OCI-LY1 (cell line): ENCODE measurements around the gene HNRNPM.
"Not testable (repeated sequence)": the region's sequence is repeated elsewhere in the genome, so short reads cannot be mapped to it uniquely, and the experiment has no call there.

Experiments
- H2AFZ ChIP-seq: fragments of 200-600 bp; sonication (generic), shearing (Covaris generic); 2 replicates; pipeline ENCODE4 v1.6.0; 2014; ENCODE audit warnings: antibody characterized with exemption, mild to moderate bottlenecking, low read length
- H3F3A ChIP-seq: fragments of 200-600 bp; sonication (generic), shearing (Covaris generic); 2 replicates; pipeline ENCODE4 v1.6.0; 2014; ENCODE audit warnings: mild to moderate bottlenecking, antibody characterized with exemption, low read length, moderate library complexity; ENCODE audit not compliant: insufficient read depth
- H3K27ac ChIP-seq: fragments of 200-600 bp; sonication (generic); 2 replicates; pipeline ENCODE4 v1.5.1; 2014; ENCODE audit warnings: low read length, mixed run types, mild to moderate bottlenecking, low read depth; ENCODE audit not compliant: poor library complexity, severe bottlenecking
- H3K27me3 ChIP-seq: fragments of 200-600 bp; sonication (generic); 2 replicates; pipeline ENCODE4 v1.6.0; 2014; ENCODE audit warnings: antibody characterized with exemption, mild to moderate bottlenecking, low read length, moderate library complexity; ENCODE audit not compliant: insufficient read depth
- H3K36me3 ChIP-seq: fragments of 200-600 bp; sonication (generic); 2 replicates; pipeline ENCODE4 v1.6.1; 2014; ENCODE audit warnings: mild to moderate bottlenecking, antibody characterized with exemption, low read length, moderate library complexity, mixed read lengths; ENCODE audit not compliant: insufficient read depth
- H3K4me1 ChIP-seq: fragments of 200-600 bp; sonication (generic); 2 replicates; pipeline ENCODE4 v1.5.1; 2014; ENCODE audit warnings: mild to moderate bottlenecking, low read length, moderate library complexity; ENCODE audit not compliant: insufficient read depth, severe bottlenecking
- H3K4me2 ChIP-seq: fragments of 200-600 bp; sonication (generic), shearing (Covaris generic); 2 replicates; pipeline ENCODE4 v1.6.1; 2014; ENCODE audit warnings: low read length
- H3K4me3 ChIP-seq: fragments of 200-600 bp; sonication (generic); 2 replicates; pipeline ENCODE4 v1.5.1; 2014; ENCODE audit warnings: low read length, low read depth, mild to moderate bottlenecking, mixed read lengths; ENCODE audit not compliant: poor library complexity, severe bottlenecking
- H3K79me2 ChIP-seq: fragments of 200-600 bp; shearing (Covaris generic); 2 replicates; pipeline ENCODE4 v1.6.1; 2016; ENCODE audit warnings: mixed run types, low read length, mixed read lengths; ENCODE audit not compliant: insufficient read depth
- H3K9ac ChIP-seq: fragments of 200-600 bp; sonication (generic), shearing (Covaris generic); 2 replicates; pipeline ENCODE4 v1.6.1; 2014; ENCODE audit warnings: mild to moderate bottlenecking, low read length, mixed read lengths
- H3K9me2 ChIP-seq: fragments of 200-600 bp; sonication (generic), shearing (Covaris generic); 2 replicates; pipeline ENCODE4 v1.6.1; 2014; ENCODE audit warnings: low read depth, mild to moderate bottlenecking, low read length, mixed read lengths
- H3K9me3 ChIP-seq: fragments of 200-600 bp; shearing (Covaris generic); 2 replicates; pipeline ENCODE4 v1.6.1; 2014; ENCODE audit warnings: low read length, mixed read lengths
- H4K20me1 ChIP-seq: fragments of 200-600 bp; sonication (generic), shearing (Covaris generic); 2 replicates; pipeline ENCODE4 v1.6.0; 2016; ENCODE audit warnings: mild to moderate bottlenecking, low read length; ENCODE audit not compliant: insufficient read depth
- EZH2 ChIP-seq: fragments of 200-600 bp; sonication (generic), shearing (Covaris generic); IDR thresholded peaks from 2 replicates; pipeline ENCODE4 v1.8.0; 2017; ENCODE audit warnings: borderline replicate concordance, mixed run types, mild to moderate bottlenecking, antibody characterized with exemption, low read length, moderate library complexity, mixed read lengths
- TF ChIP-seq, protein P1 (sequence below): fragments of 200-600 bp; sonication (generic), shearing (Covaris generic); IDR thresholded peaks from 2 replicates; pipeline ENCODE4 v1.5.1; 2017; ENCODE audit warnings: mild to moderate bottlenecking, antibody characterized with exemption, low read length, moderate library complexity, mixed read lengths

The HNRNPM gene

DNA sequence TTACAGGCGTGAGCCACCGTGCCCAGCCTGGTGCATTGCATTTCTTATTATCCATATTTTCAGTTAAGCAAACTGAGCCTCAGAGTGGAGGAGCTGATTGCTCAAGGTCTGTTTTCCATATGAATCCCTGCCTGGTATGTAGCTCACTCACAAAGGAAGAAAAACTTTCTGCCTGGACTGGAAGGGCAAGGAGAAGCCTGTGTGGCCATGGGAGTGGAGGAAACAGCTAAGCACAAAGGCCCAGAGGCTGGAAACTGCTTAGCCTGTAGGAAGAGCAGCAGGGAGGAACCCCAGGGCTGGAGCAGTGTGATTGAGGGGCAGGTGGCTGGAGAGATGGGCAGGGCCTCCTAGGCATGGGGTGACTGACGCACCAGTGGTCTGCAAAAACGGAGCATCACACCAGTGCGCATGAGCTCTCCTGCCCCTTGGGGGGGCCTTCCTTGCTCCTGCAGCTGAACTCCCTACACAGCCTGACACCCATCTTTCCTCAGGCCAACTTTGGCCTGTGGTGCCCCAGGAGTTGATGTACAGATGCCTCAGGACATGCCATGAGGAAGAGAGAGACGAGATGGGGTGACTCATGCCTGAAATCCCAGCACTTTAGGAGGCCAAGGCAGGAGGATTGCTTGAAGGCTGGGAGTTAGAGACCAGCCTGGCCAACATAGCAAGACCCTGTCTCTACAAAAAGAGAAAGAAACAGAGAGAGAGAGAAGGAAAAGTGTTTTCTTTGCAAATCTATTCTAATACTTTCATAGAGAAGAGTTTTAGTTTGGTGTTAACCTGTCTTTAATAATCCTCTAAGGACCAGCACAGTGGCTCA is 2.8 kb upstream of the HNRNPM start:
- H3K4me3 ChIP-seq: no peak overlapping the region
- no peak overlapping the region for H3K4me2 ChIP-seq
- no peaks in the 10 kb centered on the region for H3K9me3 ChIP-seq
- TF ChIP-seq EZH2: no peak
- TF ChIP-seq, protein P1, sequence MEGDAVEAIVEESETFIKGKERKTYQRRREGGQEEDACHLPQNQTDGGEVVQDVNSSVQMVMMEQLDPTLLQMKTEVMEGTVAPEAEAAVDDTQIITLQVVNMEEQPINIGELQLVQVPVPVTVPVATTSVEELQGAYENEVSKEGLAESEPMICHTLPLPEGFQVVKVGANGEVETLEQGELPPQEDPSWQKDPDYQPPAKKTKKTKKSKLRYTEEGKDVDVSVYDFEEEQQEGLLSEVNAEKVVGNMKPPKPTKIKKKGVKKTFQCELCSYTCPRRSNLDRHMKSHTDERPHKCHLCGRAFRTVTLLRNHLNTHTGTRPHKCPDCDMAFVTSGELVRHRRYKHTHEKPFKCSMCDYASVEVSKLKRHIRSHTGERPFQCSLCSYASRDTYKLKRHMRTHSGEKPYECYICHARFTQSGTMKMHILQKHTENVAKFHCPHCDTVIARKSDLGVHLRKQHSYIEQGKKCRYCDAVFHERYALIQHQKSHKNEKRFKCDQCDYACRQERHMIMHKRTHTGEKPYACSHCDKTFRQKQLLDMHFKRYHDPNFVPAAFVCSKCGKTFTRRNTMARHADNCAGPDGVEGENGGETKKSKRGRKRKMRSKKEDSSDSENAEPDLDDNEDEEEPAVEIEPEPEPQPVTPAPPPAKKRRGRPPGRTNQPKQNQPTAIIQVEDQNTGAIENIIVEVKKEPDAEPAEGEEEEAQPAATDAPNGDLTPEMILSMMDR: no peak
- H3K4me1 ChIP-seq: peaks cover 15% of the 10 kb centered on the region
- H3K79me2 ChIP-seq: peaks cover 20% of the 10 kb centered on the region
- H3K27me3 ChIP-seq: no peaks in the 10 kb centered on the region
- no peak overlapping the region for H2AFZ ChIP-seq
- no peaks in the 10 kb centered on the region for H3F3A ChIP-seq
- H3K9me2 ChIP-seq: no peaks in the 10 kb centered on the region
- H3K27ac ChIP-seq: no peak overlapping the region
- H4K20me1 ChIP-seq: no peaks in the 10 kb centered on the region
- peaks cover 17% of the 10 kb centered on the region; the same call in 1 of the 2 replicates for H3K36me3 ChIP-seq
- no peak overlapping the region for H3K9ac ChIP-seq

DNA sequence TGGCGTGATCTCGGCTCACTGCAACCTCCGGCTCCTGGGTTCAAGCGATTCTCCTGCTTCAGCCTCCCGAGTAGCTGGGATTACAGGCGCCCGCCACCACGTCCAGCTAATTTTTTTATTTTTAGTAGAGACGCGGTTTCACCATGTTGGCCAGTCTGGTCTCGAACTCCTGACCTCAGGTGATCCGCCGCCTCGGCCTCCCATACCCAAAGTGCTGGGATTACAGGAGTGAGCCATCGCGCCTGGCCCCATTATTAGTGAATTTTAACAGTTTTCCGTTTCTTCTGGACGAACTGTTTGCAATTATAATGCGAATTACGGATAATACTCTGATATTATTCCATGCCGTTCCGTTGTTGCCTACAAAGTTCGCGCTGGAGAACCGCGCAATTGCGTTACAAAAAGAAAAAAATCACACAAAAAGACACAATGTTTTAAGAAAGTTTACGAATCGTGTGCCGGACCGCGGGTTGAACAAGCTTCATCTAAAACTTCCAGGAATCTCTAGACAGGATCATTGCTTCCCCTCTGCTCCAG is 567 bp upstream of the HNRNPM start:
- H3K9me3 ChIP-seq, H4K20me1 ChIP-seq, H3K27ac ChIP-seq, H3K27me3 ChIP-seq, H3F3A ChIP-seq, H3K9me2 ChIP-seq: not testable (repeated sequence)
- Histone ChIP-seq H3K4me3 (peak overlapping the region; percentile 91), H3K4me1 (peaks cover 38% of the 10 kb centered on the region), H3K36me3 (peaks cover 27% of the 10 kb centered on the region; the same call in 1 of the 2 replicates), H3K9ac (peak overlapping the region; percentile 90), H3K4me2 (peak overlapping the region; percentile 98), H3K79me2 (peaks cover 43% of the 10 kb centered on the region), H2AFZ (peak overlapping the region; percentile 87; the same call in 1 of the 2 replicates)

DNA sequence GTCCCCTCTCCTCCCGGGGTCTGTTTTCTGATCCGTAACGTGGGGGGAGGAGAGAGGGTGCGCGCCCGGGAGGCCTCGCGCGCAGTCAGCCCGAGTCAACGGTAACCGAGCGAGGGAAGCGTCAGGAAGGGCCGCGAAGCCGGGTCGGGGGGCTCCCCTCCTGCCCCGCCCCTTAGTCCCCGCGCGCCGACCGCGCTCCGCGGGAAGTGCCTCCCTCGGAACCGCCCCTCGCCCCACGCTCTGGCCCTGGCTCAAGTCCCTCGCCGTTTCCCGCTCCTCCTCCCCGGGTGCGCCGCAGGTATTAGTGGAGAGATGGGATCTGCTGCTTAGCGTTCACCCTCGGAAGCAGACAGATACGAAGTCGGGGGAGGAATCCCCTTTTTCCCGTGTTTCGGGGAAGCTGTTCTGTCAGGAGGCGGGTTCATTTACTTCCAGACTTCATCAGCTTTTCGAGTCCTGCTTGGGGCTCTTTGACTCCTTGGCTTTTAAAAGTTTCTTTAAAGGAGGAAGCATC is 770 bp downstream of the HNRNPM start:
- Histone ChIP-seq H3K4me2 (peak overlapping the region; percentile 98), H3K36me3 (peaks cover 32% of the 10 kb centered on the region; the same call in 1 of the 2 replicates), H3K27me3 (no peaks in the 10 kb centered on the region), H3K4me3 (peak overlapping the region; percentile 91), H3K79me2 (peaks cover 55% of the 10 kb centered on the region), H3K9me3 (no peaks in the 10 kb centered on the region), H3K9ac (peak overlapping the region; percentile 94), H3K9me2 (no peaks in the 10 kb centered on the region), H3F3A (no peaks in the 10 kb centered on the region), H4K20me1 (peaks cover 3% of the 10 kb centered on the region; the same call in 1 of the 2 replicates), H2AFZ (no peak overlapping the region), H3K27ac (peak overlapping the region; percentile 26), H3K4me1 (peaks cover 47% of the 10 kb centered on the region)
- TF ChIP-seq, protein P1: no peak
- no peak for TF ChIP-seq EZH2
